WTC11 (cell line): ENCODE results near the gene EMX1. TPM values are rescaled to one million over a fixed set of nuclear protein-coding genes. Genes with fewer than 3 reads are reported as not detected.

ENCODE experiments used
- ATAC-seq: fragments of 200-7000 bp; cut with Tn5 transposase; 2 replicates; pipeline ENCODE4 v1.10.0; 2021; ENCODE audit warnings: mild to moderate bottlenecking, moderate library complexity
- CTCF ChIA-PET: fragments of 300-600 bp; sonication (Branson Sonifier 250); formaldehyde crosslinking; loops from one replicate; lab custom pipeline; 2021; ENCODE audit warnings: antibody characterized with exemption; lab: Charles Lee
- POLR2A ChIA-PET: fragments of 350-600 bp; sonication (Branson Sonifier 250); formaldehyde crosslinking; loops from one replicate; lab custom pipeline; 2021; ENCODE audit warnings: antibody characterized with exemption; lab: Charles Lee
- DNase-seq: peaks from one replicate; pipeline ENCODE4 v3.0.0; 2021; ENCODE audit warnings: low spot score
- H3K27ac Mint-ChIP-seq: 2 replicates; pipeline ENCODE4 v1.8.0; 2021; ENCODE audit warnings: mixed read lengths
- H3K27me3 Mint-ChIP-seq: 2 replicates; pipeline ENCODE4 v1.8.0; 2021; ENCODE audit warnings: low read depth, mild to moderate bottlenecking, moderate library complexity, mixed read lengths
- H3K36me3 Mint-ChIP-seq: 2 replicates; pipeline ENCODE4 v1.8.0; 2021; ENCODE audit warnings: mixed read lengths
- H3K4me1 Mint-ChIP-seq: 2 replicates; pipeline ENCODE4 v1.8.0; 2022; ENCODE audit warnings: mixed read lengths
- H3K4me3 Mint-ChIP-seq: 2 replicates; pipeline ENCODE4 v1.8.0; 2021; ENCODE audit warnings: mild to moderate bottlenecking, moderate library complexity, mixed read lengths
- H3K9me3 Mint-ChIP-seq: 2 replicates; pipeline ENCODE4 v1.8.0; 2021; ENCODE audit warnings: mixed read lengths
- ATF1 ChIP-seq: sonication (generic); formaldehyde crosslinking; IDR thresholded peaks from 2 replicates; pipeline ENCODE4 v1.8.1; 2023; ENCODE audit warnings: mild to moderate bottlenecking, moderate library complexity, missing genetic modification reagents
- CREB1 ChIP-seq: sonication (generic); formaldehyde crosslinking; IDR thresholded peaks from 2 replicates; pipeline ENCODE4 v1.8.0; 2023; ENCODE audit warnings: mild to moderate bottlenecking, missing genetic modification reagents
- ELF4 ChIP-seq: sonication (generic); formaldehyde crosslinking; IDR thresholded peaks from 2 replicates; pipeline ENCODE4 v1.8.1; 2022; ENCODE audit warnings: low read depth, mild to moderate bottlenecking, moderate library complexity, missing genetic modification reagents
- ETV6 ChIP-seq: sonication (generic); formaldehyde crosslinking; IDR thresholded peaks from 2 replicates; pipeline ENCODE4 v1.8.1; 2022; ENCODE audit warnings: mild to moderate bottlenecking, missing genetic modification reagents
- FOXP1 ChIP-seq: sonication (generic); formaldehyde crosslinking; IDR thresholded peaks from 2 replicates; pipeline ENCODE4 v1.8.0; 2022; ENCODE audit warnings: missing genetic modification reagents, mild to moderate bottlenecking, moderate library complexity, borderline replicate concordance
- GABPB1 ChIP-seq: sonication (generic); formaldehyde crosslinking; IDR thresholded peaks from 2 replicates; pipeline ENCODE4 v1.8.1; 2023; ENCODE audit warnings: mild to moderate bottlenecking, missing genetic modification reagents
- GRHL2 ChIP-seq: fragments of 250-450 bp; sonication (Bioruptor Pico); IDR thresholded peaks from 2 replicates; pipeline ENCODE4 v1.8.0; 2022; ENCODE audit warnings: mild to moderate bottlenecking, moderate library complexity; ENCODE audit not compliant: insufficient replicate concordance, severe bottlenecking
- IRF1 ChIP-seq: sonication (generic); formaldehyde crosslinking; IDR thresholded peaks from 2 replicates; pipeline ENCODE4 v1.8.0; 2023; ENCODE audit warnings: missing genetic modification reagents
- NFYB ChIP-seq: sonication (generic); formaldehyde crosslinking; conservative IDR thresholded peaks from 2 replicates; pipeline ENCODE4 v1.8.0; 2022; ENCODE audit warnings: low read depth, missing genetic modification reagents
- NR2C2 ChIP-seq: sonication (generic); formaldehyde crosslinking; IDR thresholded peaks from 2 replicates; pipeline ENCODE4 v1.8.0; 2022; ENCODE audit warnings: mild to moderate bottlenecking, missing genetic modification reagents
- OVOL2 ChIP-seq: fragments of 250-450 bp; sonication (Bioruptor Pico); IDR thresholded peaks from 2 replicates; pipeline ENCODE4 v1.9.0; 2021; ENCODE audit warnings: mild to moderate bottlenecking, borderline replicate concordance
- RELA ChIP-seq: sonication (generic); formaldehyde crosslinking; IDR thresholded peaks from 2 replicates; pipeline ENCODE4 v1.8.1; 2022; ENCODE audit warnings: missing genetic modification reagents, mild to moderate bottlenecking, borderline replicate concordance
- SMAD4 ChIP-seq: sonication (generic); formaldehyde crosslinking; IDR thresholded peaks from 2 replicates; pipeline ENCODE4 v1.8.0; 2022; ENCODE audit warnings: mild to moderate bottlenecking, missing genetic modification reagents
- SOX15 ChIP-seq: fragments of 250-450 bp; sonication (Bioruptor Pico); IDR thresholded peaks from 2 replicates; pipeline ENCODE4 v1.9.0; 2021; ENCODE audit warnings: mild to moderate bottlenecking
- SP1 ChIP-seq: sonication (generic); formaldehyde crosslinking; conservative IDR thresholded peaks from 2 replicates; pipeline ENCODE4 v1.8.1; 2022; ENCODE audit warnings: missing genetic modification reagents
- TEAD4 ChIP-seq: sonication (generic); formaldehyde crosslinking; IDR thresholded peaks from 2 replicates; pipeline ENCODE4 v1.8.0; 2022; ENCODE audit warnings: mild to moderate bottlenecking, missing genetic modification reagents
- TP53 ChIP-seq: sonication (generic); formaldehyde crosslinking; IDR thresholded peaks from 2 replicates; pipeline ENCODE4 v1.8.1; 2023; ENCODE audit warnings: mild to moderate bottlenecking, missing genetic modification reagents
- ZMAT4 ChIP-seq: fragments of 250-450 bp; sonication (Bioruptor Pico); IDR thresholded peaks from 2 replicates; pipeline ENCODE4 v1.9.0; 2021; ENCODE audit warnings: mild to moderate bottlenecking
- ZNF138 ChIP-seq: sonication (generic); formaldehyde crosslinking; conservative IDR thresholded peaks from 2 replicates; pipeline ENCODE4 v1.8.1; 2022; ENCODE audit warnings: mild to moderate bottlenecking, moderate library complexity, missing genetic modification reagents
- ZNF416 ChIP-seq: fragments of 250-450 bp; sonication (Bioruptor Pico); IDR thresholded peaks from 2 replicates; pipeline ENCODE4 v1.9.0; 2021; ENCODE audit warnings: mild to moderate bottlenecking, inconsistent platforms
- ZNF512 ChIP-seq: sonication (generic); formaldehyde crosslinking; IDR thresholded peaks from 2 replicates; pipeline ENCODE4 v1.8.1; 2022; ENCODE audit warnings: missing genetic modification reagents, borderline replicate concordance
- total RNA-seq: library from RNA; stranded (reverse); gene quantifications from 3 replicates; pipeline ENCODE4 v1.2.3, GENCODE V29; 2021
- TF ChIP-seq, protein P1 (sequence below): sonication (generic); formaldehyde crosslinking; IDR thresholded peaks from 2 replicates; pipeline ENCODE4 v1.8.0; 2022; ENCODE audit warnings: mild to moderate bottlenecking, missing genetic modification reagents
- TF ChIP-seq, protein P2 (sequence below): sonication (generic); formaldehyde crosslinking; IDR thresholded peaks from 2 replicates; pipeline ENCODE4 v1.8.1; 2022; ENCODE audit warnings: low read depth, mild to moderate bottlenecking, moderate library complexity, missing genetic modification reagents, borderline replicate concordance

The EMX1 gene
- total RNA-seq, 1 experiment from 2014 or later, result 3.8 TPM

DNA sequence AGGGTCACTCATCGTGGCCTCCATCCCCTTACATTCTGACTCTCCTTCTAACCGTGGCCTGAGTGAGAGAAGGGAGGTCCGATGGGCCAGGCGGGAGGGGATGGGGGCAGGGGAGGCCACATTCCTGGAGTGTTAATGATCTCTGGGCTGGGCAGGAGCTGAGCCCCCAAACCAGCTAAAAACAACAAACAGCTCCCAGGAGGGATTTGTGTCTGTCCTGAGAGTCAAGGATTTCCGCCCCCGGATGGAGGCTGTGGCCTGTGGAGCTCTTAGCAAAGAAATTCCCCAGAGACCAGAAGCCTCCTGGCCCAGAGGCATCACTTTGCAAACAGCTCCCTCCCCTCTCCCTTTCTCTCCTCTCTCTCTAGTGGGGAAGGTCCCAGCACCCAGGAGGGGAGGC is 23.5 kb downstream of the EMX1 start:
- POLR2A ChIA-PET, result interaction anchor here (0.9 to 1.7 kb wide), 3 partner anchors 11 to 23 kb away, joined by 4 to 7 read pairs (median 7); no protein-coding TSS in a partner anchor
- no peaks in the 10 kb centered on the region for H3K9me3 Mint-ChIP-seq
- peaks cover 25% of the 10 kb centered on the region for H3K27me3 Mint-ChIP-seq
- peak overlapping the region; percentile 63 for H3K27ac Mint-ChIP-seq
- peaks cover 48% of the 10 kb centered on the region for H3K4me1 Mint-ChIP-seq
- DNase-seq, result peak; percentile 30
- TF ChIP-seq SP1 (CRISPR knock-in tag) (peak; percentile 50; the same call in 1 of the 2 replicates), ELF4 (CRISPR knock-in tag) (no peak)
- TF ChIP-seq, all 79 proteins: peak for 1
- Mint-ChIP-seq H3K4me3 (no peak overlapping the region), H3K36me3 (peaks cover 10% of the 10 kb centered on the region)
- ATAC-seq, result peak; percentile 46
- CTCF ChIA-PET, result interaction anchor here (0.5 to 14.9 kb wide), 9 partner anchors 10 to 236 kb away, joined by 3 to 218 read pairs (median 6); partner anchors contain the start of gene SPR

DNA sequence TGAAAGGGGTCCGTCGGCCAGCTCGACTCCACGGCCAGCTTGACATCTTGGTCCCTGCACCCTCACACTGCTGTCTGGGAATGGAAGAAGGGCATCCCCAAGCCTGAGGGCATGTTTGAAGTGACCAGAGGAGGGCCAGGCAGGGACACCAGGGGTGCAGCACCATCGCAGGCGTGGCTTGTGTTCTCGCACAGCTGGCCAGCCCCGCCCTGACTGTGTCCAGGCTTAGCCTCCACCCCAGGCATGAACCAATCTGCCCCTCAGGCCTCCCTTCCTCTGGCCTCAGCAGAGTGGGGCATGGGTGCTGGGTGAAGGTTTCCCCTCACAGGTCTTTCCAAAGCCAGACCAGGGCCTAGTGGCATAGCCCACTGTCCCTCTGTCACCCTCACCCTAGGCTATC is 25.0 kb downstream of the EMX1 start:
- ATAC-seq, result no peak
- peaks cover 43% of the 10 kb centered on the region for H3K4me1 Mint-ChIP-seq
- no peak overlapping the region for H3K27ac Mint-ChIP-seq
- no peaks in the 10 kb centered on the region for H3K9me3 Mint-ChIP-seq
- POLR2A ChIA-PET, result interaction anchor here (1.1 kb wide), 1 partner anchor 9 kb away, joined by 3 read pairs; no protein-coding TSS in a partner anchor
- H3K36me3 Mint-ChIP-seq, result peaks cover 10% of the 10 kb centered on the region
- no peak overlapping the region for H3K4me3 Mint-ChIP-seq
- peaks cover 27% of the 10 kb centered on the region for H3K27me3 Mint-ChIP-seq
- DNase-seq, result no peak
- CTCF ChIA-PET, result interaction anchor here (2.9 to 14.9 kb wide), 3 partner anchors 9 to 49 kb away, joined by 23 to 218 read pairs (median 50); no protein-coding TSS in a partner anchor
- TF ChIP-seq NR2C2 (CRISPR knock-in tag) (no peak), NFYB (CRISPR knock-in tag) (no peak), ZMAT4 (no peak), GABPB1 (CRISPR knock-in tag) (no peak), CREB1 (CRISPR knock-in tag) (no peak), FOXP1 (CRISPR knock-in tag) (no peak), ZNF512 (no peak), TP53 (CRISPR knock-in tag) (no peak), ZNF138 (CRISPR knock-in tag) (no peak), TEAD4 (CRISPR knock-in tag) (no peak), GRHL2 (CRISPR knock-in tag) (no peak)
- TF ChIP-seq, protein P1, sequence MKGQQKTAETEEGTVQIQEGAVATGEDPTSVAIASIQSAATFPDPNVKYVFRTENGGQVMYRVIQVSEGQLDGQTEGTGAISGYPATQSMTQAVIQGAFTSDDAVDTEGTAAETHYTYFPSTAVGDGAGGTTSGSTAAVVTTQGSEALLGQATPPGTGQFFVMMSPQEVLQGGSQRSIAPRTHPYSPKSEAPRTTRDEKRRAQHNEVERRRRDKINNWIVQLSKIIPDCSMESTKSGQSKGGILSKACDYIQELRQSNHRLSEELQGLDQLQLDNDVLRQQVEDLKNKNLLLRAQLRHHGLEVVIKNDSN (CRISPR knock-in tag), result no peak

- Mint-ChIP-seq H3K27me3 (peaks cover 25% of the 10 kb centered on the region), H3K36me3 (peaks cover 10% of the 10 kb centered on the region), H3K9me3 (no peaks in the 10 kb centered on the region), H3K27ac (no peak overlapping the region), H3K4me1 (peaks cover 39% of the 10 kb centered on the region), H3K4me3 (no peak overlapping the region)
- CTCF ChIA-PET, result interaction anchor here (14.9 kb wide), 1 partner anchor 50 kb away, joined by 218 read pairs; no protein-coding TSS in a partner anchor
- no peak for TF ChIP-seq ATF1
- TF ChIP-seq CREB1 (CRISPR knock-in tag), result no peak
- TF ChIP-seq TP53 (CRISPR knock-in tag), result no peak
- TF ChIP-seq OVOL2 (CRISPR knock-in tag), result no peak
- TF ChIP-seq ZNF416 (CRISPR knock-in tag), result no peak
- TF ChIP-seq ZNF138 (CRISPR knock-in tag), result no peak
- TF ChIP-seq, protein P2, sequence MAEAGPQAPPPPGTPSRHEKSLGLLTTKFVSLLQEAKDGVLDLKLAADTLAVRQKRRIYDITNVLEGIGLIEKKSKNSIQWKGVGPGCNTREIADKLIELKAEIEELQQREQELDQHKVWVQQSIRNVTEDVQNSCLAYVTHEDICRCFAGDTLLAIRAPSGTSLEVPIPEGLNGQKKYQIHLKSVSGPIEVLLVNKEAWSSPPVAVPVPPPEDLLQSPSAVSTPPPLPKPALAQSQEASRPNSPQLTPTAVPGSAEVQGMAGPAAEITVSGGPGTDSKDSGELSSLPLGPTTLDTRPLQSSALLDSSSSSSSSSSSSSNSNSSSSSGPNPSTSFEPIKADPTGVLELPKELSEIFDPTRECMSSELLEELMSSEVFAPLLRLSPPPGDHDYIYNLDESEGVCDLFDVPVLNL (CRISPR knock-in tag), result no peak
- no peak for TF ChIP-seq IRF1 (CRISPR knock-in tag)
- TF ChIP-seq RELA (CRISPR knock-in tag), result no peak
- no peak for TF ChIP-seq SOX15 (CRISPR knock-in tag)
- TF ChIP-seq SMAD4 (CRISPR knock-in tag), result no peak
- no peak for TF ChIP-seq ETV6 (CRISPR knock-in tag)
- no peak for ATAC-seq
- no peak for DNase-seq
- POLR2A ChIA-PET, result interaction anchor here (1.1 kb wide), 1 partner anchor 8 kb away, joined by 3 read pairs; no protein-coding TSS in a partner anchor
Measured at GRCh38 chr2:72942881-72943418, 25.6 kb downstream of the EMX1 start.
